NCI-H146 treated with DMSO at 0.1 percent for 48 hours (cell line): ENCODE data around the gene CCND2.

ENCODE experiments used
- DNase-seq: peaks from one replicate; lab custom pipeline; 2025; ENCODE audit not compliant: unreplicated experiment; lab: John Stamatoyannopoulos, UW

Gene CCND2

DNA sequence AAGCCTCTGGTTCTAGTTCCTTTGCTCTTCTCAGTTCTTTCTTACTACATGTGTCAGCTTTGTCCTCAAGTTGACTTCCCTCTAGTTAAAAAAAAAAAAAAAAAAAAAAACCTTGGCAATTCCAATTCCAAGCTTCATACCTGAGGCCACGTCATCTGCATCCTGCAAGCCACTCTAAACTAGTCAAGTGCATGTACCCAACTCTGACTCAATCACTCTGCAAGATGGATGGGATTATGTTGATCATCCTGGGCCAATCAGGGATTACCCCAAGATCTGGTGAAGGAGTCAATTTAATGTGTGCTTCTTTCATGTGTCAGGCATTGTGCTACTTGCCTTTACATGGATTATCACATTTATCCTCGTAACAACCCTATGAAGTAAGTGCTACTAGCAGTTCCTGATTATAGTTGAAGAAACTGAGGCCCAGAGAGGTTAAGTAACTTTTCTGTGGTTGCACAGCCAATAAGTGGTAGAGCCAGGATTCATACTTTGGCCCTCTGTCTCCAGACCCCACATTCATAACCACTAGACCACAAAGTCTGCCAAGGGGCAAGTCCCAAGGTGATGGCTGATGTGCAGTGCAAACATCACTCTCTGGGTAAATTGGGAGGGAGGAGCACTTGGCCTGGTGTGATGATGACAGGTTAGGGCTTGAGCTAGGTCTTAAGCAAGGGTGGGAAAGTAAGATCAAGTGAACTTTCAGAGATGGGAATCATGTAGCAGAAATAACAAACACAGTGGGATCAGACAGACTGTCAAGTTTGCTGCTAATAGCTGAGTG, 17.3 kb upstream of the CCND2 start:
- no peak for DNase-seq

DNA sequence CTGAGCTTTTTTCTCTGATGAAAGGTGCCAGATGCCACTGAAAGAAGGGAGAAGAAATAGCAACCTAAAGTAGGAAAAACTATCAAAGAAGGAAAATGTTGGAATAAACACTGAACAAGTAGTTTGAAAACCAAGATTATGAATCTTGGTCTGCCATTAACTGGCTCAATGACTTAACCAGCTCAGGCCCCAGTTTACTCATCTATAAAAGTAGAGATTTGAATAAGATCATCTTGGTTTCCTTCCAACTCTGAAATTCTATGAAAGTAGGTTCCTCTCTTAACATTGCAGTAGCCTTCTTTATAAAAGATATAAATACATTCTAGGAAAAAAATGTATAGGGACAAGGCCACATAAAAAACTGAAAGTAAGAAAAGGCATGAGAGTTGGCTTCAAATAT, 16.1 kb upstream of the CCND2 start:
- DNase-seq, result no peak

- no peak for DNase-seq
Measured at GRCh38 chr12:4259099-4259498, 14.5 kb upstream of the CCND2 start.

GRCh38 chr12:4261655-4262054, 11.9 kb upstream of the CCND2 start:
- no peak for DNase-seq

DNA sequence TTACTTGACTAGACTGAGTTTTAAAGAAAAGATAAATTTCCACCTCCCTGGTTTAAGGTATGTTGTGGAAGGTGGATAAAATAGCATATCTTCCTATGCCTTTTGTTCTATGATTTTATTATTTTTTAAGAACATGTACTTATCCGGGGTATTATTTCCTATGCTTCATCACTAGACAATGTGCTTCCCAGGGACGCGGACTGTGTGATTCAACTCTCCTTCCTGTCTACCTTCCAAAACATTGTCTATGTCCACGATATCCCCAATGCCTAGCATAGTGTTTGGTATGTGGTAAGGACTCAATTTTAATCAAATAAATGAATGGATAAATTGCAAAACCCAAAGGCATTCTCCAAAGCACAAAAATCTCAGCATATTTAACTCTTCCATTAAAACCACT, 8.3 kb upstream of the CCND2 start:
- no peak for DNase-seq

DNA sequence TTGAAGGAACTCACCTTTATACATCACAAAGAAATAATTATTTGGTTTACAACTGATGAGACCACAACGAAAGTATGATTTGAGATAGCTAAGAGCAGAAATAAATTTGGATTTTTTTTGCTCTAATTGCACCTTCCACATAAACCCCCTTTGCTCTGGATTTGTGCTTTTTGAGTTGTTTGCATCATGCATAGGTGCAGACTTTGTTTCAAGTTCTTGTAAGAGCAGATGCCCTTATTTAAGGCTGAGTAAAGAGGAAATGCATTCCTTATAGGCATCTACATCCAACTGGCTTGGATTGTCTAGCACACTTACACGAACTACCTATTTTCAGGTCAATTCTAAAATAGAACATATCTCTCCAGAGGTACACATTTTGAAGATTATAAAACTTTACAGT, 6.6 kb upstream of the CCND2 start:
- DNase-seq, result no peak

DNA sequence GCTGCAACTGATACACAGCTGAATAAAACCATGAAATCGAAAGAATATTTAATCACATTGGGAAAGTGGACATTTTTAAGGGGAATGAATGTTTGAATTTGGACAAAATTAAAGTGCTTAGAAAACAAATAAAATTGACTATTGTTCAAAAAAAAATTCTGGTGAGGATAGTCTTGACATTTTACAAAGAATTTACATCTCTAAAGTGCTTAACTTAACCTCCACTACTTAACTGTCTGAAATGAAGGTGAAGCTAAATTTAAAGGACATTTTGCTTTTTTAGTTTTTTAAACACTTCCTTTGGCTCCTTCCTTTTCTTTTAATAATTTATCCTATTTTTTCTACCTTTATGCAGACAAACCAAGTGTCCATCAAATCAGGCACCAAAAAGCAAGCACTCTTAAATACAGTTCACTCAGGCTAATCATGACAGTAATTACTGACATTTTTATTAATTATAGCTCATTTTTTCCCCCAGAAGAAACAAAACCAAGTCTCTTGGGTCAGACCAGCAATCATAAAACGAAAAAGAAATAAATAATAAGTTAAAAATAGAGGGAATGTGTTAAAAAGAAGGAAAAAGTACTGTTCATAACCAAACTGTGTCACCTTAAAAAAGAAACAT, 5.7 kb upstream of the CCND2 start:
- DNase-seq, result no peak

DNA sequence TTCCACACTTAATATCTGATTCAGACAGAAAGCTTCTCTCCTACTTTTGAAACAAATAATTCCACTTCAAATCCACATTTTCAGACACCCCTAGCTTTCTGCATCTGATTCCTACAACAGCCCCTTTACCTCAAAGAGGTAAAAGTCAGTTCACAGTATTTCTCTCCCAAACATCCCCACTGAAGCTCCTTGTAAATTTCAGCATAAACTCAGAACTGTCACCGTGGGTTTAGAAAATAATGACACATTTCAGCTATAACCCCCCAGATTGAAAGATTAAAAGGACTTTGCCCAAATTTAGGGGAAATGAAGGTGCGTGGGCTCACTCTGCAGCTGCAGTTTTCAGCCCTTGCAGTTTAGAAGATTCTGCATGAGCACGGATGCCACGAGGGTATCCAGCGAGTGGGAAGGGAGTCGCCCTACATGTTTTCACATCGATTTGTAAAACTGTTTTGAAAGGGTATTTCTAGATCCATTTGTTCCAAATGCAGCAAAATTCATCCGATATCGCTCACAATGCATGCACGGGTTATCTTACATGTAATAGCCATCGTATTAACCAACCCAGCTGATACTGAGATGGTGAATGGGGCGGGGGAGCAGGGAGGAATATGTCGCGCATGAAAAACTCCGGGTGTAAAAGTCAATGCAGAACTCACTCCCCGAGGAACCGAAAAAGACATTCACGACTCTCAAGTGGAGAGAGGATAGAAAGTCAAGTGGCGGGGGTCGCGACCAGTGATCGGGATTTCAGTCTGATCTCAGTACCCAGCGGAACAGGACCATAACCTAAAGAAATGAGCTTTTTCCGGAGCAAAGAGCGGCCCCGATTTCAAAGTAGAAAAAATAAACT, 5.0 kb upstream of the CCND2 start:
- DNase-seq, result no peak

DNA sequence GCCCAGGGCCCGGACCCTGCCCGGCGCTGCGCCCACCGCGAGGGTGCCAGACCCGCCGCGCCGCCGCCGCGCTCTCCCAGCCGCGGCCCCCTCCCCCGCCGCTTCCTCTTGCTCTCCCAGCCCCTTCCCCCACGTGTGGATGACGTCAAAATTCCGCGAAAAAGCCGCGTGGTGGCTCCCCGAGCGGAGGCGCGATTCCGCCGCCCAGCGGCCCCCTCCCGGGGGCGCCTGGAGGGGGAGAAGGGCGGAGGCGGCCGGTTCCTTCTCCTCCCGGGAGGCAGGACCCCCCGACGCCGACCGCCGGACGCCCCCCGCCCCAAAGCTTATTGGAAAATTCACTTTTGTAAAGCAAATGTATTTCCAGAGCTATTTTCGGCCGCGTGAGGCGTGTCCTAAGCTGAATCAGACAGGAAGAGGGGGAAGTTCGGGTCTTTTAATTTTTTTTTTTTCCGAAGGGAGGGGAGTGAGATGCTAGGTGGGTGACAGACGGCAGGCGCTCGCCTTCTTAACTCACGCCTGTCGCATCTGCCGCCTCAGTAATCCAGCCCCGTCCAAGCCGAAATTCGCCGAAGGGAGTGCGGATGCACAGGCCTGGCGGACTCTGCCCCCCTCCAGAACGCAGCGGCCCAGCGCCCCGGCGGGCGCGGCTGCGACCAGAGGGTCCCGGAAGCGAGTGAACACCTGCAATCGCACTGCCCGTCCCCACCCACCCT, 4.1 kb upstream of the CCND2 start:
- DNase-seq, result no peak

GRCh38 chr12:4270016-4270830, 3.3 kb upstream of the CCND2 start:
- no peak for DNase-seq

GRCh38 chr12:4270831-4271716, 2.5 kb upstream of the CCND2 start:
- DNase-seq, result no peak

DNA sequence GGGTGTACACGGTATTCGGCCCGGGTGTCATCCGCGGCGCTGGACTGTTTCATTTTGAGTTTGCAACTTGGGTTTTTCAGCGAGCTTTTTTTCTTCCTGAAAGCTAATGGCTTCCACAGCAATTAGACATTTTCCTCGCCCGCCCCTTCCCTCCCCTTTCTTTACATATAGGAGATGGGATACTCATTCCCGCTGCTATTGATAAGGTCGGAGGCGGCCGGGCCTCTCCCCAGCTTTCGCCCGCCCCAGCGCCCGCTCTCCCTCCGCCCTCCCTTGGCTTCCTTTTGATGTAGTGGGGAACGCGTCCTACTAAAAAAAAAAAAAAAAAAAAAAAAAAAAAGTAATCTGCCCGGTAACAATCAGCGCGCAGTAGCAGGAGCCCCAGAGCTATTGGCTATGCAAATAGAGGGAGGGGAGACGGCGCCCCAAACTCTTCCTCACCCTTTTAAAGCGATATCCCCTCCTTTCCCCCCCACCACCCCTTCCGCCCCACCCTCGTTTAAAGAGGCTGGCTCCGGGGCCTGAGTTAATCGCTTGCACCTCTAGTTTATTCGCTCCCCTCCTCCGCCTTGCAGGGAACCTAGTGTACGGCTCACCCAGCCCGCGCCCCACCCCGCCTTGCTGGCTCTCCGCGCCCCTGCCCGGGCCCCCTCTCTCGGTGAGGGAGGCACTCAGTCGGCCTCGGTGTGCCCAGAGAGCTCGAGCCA, 1.7 kb upstream of the CCND2 start:
- no peak for DNase-seq

DNA sequence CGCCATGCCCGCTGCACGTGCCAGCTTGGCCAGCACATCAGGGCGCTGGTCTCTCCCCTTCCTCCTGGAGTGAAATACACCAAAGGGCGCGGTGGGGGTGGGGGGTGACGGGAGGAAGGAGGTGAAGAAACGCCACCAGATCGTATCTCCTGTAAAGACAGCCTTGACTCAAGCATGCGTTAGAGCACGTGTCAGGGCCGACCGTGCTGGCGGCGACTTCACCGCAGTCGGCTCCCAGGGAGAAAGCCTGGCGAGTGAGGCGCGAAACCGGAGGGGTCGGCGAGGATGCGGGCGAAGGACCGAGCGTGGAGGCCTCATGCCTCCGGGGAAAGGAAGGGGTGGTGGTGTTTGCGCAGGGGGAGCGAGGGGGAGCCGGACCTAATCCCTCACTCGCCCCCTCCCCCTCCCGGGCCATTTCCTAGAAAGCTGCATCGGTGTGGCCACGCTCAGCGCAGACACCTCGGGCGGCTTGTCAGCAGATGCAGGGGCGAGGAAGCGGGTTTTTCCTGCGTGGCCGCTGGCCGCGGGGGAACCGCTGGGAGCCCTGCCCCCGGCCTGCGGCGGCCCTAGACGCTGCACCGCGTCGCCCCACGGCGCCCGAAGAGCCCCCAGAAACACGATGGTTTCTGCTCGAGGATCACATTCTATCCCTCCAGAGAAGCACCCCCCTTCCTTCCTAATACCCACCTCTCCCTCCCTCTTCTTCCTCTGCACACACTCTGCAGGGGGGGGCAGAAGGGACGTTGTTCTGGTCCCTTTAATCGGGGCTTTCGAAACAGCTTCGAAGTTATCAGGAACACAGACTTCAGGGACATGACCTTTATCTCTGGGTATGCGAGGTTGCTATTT, 914 bp upstream of the CCND2 start:
- DNase-seq, result no peak

DNA sequence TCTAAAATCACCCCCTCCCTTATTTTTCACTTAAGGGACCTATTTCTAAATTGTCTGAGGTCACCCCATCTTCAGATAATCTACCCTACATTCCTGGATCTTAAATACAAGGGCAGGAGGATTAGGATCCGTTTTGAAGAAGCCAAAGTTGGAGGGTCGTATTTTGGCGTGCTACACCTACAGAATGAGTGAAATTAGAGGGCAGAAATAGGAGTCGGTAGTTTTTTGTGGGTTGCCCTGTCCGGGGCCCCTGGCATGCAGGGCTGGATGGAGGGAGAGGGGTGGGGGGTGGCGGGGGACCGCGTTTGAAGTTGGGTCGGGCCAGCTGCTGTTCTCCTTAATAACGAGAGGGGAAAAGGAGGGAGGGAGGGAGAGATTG, 300 bp upstream of the CCND2 start:
- no peak for DNase-seq

- no peak for DNase-seq
Measured at GRCh38 chr12:4274396-4275015, 944 bp downstream of the CCND2 start.

DNA sequence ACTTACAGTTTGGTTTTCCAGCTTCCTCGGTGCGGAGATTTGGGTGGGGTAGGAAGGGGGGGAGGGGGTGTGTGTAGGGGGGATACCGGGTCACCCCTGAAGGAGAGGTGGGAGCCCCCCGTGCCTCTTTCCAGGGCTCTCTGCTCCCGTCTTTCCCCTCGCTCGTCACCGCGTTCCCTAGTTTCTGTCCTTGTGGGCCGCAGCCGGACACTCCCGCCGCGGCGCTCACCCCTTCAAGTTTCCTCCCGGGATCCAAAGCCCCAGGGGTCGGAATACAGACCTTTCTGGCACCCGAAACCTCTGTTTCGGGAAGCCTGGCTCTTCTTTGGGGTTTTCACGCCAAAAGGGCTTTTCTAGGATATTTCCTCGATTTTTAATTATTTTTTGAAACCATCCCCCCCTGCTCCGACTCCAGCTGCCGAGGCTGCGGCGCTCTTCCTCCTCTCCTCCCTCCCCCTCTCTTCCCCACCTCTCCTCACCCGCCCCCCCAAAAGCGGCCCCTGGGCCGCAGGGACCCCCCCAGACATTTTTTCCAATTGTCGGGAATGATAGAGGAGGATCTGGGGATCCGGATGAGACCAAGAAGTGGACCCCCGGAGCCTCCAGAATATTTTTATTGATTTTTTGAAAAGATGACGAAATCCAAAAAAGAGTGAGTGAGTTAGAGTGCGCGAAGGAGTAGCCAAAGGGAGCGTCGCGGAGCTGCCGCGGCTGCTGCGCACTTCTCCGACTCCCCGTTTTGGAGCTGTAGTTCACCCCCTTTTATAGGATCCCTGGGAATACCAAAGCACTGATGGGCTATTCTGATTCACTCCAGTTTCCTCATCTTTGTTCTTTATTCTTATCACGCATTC, 1.7 kb downstream of the CCND2 start:
- no peak for DNase-seq

- no peak for DNase-seq
Measured at GRCh38 chr12:4275870-4276301, 2.3 kb downstream of the CCND2 start.
